ENCODE results near the gene ZNF346.

GRCh38 chr5:177113566-177114424, 91.3 kb downstream of the ZNF346 start:
- TF ChIP-seq CTCF (IDR thresholded peaks at IDR 0.05; ENCODE audit: low read depth, low read length) (peak; percentile 99), POLR2A (IDR thresholded peaks at IDR 0.05; ENCODE audit: extremely low read depth, insufficient read length) (no peak)
